HG02973 (cell line): ENCODE results near the gene NLRP6.
"Not testable (repeated sequence)": the region's sequence is repeated elsewhere in the genome, so short reads cannot be mapped to it uniquely, and the experiment has no call there.

Experiments used
- ATAC-seq: cut with Tn5 transposase; IDR thresholded peaks from one replicate; pipeline ENCODE4 v1.9.1; 2021; ENCODE audit warnings: moderate library complexity; ENCODE audit not compliant: unreplicated experiment

Gene NLRP6

GRCh38 chr11:278001-278951, at the start of gene NLRP6:
NLRP6 (plus strand) TSS chr11:278407; CDS start chr11:278570, 163 bp downstream.
- no peak for ATAC-seq

- no peak for ATAC-seq
These were observed 47.8 kb upstream of the NLRP6 start for GRCh38 chr11:230431-230830.

- ATAC-seq: no peak
These were observed 45.2 kb upstream of the NLRP6 start for GRCh38 chr11:232783-233565.

- no peak for ATAC-seq
These were observed 43.0 kb upstream of the NLRP6 start for GRCh38 chr11:235180-235579.

- peak; percentile 6 for ATAC-seq
These were observed 42.6 kb upstream of the NLRP6 start for GRCh38 chr11:235609-235996.

- ATAC-seq: peak; percentile 73
These were observed 42.0 kb upstream of the NLRP6 start, which contains the start of gene SIRT3 for GRCh38 chr11:235997-236773. SIRT3 (minus strand) TSS chr11:236342; CDS start chr11:236328, 14 bp downstream.

DNA sequence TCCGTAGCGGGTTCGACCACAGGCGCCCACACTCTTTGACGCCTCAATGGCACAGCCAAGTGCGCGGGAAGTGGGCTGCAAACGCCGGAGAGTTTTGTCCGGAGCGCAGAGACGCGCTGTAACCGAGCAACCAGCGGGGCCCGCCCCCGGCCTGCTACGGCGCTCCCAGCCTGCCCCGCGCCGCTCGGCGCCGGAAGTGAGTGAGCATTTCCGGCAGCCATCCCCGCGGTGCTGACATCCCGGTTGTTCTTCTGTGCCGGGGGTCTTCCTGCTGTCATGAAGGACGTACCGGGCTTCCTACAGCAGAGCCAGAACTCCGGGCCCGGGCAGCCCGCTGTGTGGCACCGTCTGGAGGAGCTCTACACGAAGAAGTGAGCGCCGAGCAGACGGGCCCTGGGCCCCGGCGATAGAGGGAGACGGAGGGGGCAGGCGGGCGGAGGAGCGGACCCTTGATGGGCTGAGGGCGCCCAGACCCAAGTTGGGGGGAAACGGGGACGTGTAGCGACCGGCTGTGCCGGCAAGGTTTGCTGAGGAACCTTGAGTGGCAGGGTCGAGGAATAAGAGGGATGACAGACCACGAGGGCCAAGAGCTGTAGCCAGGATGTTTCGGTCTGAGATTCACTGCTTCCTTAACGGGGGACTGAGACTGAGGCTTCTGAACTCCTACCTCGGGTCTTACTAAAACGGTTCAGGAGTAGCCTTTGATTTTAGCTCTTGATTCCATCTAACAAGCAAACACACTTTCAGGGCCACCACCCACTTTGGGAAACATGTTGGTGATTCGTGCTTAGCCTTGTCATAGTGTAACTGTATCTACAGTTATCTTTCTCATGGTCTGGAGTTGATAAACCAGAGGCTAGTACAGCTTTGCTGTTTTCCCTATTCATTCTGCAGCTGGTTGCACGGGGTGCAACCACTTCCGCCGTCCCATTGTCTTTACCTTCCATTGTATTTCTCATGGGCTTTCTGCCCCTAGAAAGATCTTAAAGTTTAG, 41.1 kb upstream of the NLRP6 start, which contains the start of gene PSMD13:
Gene PSMD13 (plus strand): TSS at position 203 of the 994 bp plus-strand sequence. CDS start 74 bp downstream, at position 277.
- ATAC-seq: peak; percentile 76

DNA sequence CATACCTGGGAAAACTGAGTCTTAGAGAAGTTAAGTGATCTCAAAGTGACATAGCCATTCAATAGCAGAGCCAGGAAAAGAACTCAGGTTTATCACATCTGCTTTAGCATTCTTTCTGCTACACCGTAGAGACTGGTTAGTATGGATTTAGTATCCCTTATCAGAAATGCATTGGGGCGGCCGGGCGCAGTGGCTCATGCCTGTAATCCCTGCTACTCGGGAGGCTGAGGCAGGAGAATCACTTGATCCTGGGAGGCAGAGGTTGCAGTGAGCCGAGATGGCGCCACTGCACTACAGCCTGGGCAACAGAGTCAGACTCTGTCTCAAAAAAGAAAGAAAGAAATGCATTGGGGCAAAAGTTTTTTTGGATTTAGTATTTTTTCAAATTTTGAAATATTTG, 39.9 kb upstream of the NLRP6 start:
- not testable (repeated sequence) for ATAC-seq

DNA sequence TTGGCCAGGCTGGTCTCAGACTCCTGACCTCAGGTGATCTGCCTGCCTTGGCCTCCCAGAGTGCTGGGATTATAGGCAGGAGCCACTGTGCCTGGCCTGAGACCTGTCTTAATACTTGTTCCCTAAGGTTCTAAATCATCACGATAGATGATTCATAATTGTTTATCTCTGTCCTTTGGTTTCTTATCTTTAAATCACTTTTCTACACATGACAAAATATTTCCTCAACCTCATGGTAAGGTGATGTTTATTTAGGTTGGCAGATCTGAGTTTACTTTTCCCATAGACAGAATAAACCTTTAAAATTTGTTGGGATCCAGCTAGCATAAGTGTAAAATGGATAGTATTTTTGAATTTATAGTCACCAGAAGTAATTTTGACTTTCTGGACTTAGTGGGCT, 37.9 kb upstream of the NLRP6 start:
- ATAC-seq: no peak

GRCh38 chr11:241634-242033, 36.6 kb upstream of the NLRP6 start:
- no peak for ATAC-seq

DNA sequence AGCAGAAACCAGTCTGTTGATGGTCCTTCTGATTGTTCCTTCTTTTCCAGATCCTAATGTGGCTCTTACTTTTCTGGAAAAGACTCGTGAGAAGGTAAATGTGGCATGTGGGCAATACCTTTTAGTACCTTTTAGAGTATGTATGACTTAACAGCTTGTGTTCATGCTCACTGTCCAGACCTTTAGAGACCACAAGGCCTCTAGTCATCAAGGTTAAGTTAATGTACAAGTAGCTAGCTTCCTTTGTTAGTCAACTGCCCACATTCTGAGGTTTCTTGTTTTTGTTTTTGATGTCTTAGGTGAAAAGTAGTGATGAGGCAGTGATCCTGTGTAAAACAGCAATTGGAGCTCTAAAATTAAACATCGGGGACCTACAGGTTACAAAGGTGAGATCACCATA, 33.8 kb upstream of the NLRP6 start:
- no peak for ATAC-seq

DNA sequence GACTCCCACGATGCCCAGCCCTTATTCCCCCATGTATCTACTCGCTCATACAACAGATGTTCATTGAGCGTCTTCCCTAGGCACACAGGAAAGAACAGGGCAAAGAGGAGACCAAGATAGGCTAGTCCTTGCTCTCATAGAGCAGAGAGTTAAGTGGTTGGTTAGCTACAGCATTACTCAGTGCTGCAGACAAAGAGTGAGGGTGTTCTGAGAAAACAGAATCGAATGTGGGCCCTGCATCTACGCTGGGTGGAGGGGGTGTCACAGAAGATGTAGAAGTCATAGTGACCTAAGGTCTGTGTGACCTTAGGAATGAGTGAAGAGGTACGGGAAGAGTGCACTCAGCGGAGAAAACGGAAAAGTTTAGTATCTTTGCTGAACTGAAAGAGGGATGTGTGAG, 29.1 kb upstream of the NLRP6 start:
- ATAC-seq: no peak

DNA sequence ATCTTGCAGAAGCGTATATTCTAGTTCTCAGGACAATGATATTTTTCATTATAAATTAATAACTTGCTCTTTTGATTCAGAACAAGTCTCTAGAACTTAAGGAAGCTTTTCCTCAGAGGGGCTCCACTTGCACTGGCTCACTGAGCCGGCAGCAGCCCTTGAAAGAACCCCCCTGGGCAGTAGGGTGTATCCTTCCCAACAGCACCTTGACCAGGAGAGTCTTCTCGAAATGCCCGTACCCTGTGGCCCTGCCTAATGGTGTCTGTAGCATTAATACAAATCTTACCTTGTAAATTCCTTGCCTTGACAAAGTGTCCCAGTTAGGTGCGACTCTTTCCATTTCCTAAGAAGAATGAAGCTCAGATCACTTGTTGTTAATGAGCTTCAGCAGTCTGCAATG, 27.9 kb upstream of the NLRP6 start:
- no peak for ATAC-seq

GRCh38 chr11:250740-251299, 27.4 kb upstream of the NLRP6 start:
- ATAC-seq: no peak

DNA sequence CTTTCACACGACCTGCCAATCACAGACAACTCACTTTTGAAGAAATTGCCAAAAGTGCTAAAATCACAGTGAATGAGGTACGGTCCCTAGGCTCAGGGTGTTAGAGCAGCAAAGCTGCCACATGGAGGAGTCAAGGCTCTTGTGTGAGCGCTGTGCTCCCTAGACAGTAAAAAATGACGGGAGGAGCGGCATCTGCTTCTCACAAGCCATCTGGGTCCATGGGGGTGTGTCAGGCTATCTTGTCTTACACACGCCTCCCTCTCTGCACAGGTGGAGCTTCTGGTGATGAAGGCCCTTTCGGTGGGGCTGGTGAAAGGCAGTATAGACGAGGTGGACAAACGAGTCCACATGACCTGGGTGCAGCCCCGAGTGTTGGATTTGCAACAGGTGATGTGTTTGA, 26.7 kb upstream of the NLRP6 start:
- no peak for ATAC-seq

GRCh38 chr11:252666-253065, 25.5 kb upstream of the NLRP6 start:
- ATAC-seq: no peak

DNA sequence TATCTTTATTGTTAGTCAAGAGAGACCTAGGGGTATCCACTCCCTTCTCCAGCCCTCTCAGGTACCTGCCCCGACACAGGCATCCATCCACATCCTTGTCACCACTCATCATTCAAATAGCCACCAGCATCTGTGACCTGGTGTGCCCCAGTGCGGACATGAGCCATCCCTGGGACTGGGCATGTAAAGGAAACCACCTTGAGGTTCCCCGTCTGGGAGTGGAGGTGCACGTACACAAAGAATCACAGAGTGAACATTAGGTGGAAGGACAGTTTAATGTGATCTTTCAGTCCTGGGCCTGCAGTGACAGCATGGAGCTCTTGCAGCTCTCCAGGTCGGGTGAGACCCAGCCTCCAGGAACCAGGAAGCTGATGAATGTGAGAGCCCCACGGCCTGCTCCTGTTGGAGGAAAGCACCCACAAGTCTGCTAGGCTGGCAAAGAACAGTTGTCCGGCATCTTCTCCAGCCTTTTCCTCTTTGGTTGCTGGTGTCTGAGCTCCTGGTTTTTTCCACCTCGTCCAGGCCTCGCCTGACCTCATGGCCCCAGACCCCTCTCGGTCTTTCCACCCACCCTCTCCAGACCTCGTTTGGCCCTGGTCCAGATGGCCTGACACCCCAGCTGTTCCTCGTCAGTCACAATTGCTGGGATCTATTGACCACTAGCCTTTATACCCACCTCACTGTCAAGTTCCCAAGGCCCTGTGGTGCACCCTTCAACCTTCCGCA, 24.9 kb upstream of the NLRP6 start:
- no peak for ATAC-seq

GRCh38 chr11:253886-254270, 24.3 kb upstream of the NLRP6 start:
- no peak for ATAC-seq

DNA sequence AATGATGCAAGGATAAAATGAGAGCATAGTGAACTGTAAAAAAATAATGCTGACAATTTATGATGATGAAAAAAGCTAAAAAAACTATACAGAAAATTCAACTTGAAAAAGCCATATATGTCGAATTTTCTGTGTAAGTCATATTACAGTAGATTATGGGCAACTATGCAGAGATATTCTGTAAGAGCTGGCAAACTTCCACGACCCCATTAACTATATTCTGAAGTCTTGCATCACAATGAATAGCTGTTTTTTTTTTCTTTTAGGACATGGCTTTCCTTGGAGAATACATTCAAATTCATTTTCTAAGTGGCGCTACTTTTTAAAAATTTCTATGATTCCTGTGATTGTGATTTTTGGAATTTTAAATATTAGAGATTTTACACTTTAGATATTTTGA, 23.0 kb upstream of the NLRP6 start:
- no peak for ATAC-seq
